ENCODE data around the gene TMEM41B. TPM values are rescaled to one million over a fixed set of nuclear protein-coding genes. Genes with fewer than 3 reads are reported as not detected.
A peak's percentile ranks its signal among the peaks of the same experiment; 100 is the strongest.
"Not testable (repeated sequence)": the region's sequence is repeated elsewhere in the genome, so short reads cannot be mapped to it uniquely, and the experiment has no call there.

Gene TMEM41B
- total RNA-seq, 1 donor from 2014 or later = 18.9 TPM

GRCh38 chr11:9259981-9260837 lies 54.2 kb downstream of the TMEM41B start:
- Histone ChIP-seq H3K9me3 (no peaks in the 10 kb centered on the region), H3K4me3 (no peak overlapping the region), H3K27ac (no peak overlapping the region), H3K27me3 (no peaks in the 10 kb centered on the region), H3K4me1 (peaks cover 39% of the 10 kb centered on the region), H3K36me3 (no peaks in the 10 kb centered on the region)
- DNase-seq (ENCODE audit: extremely low spot score in 2 of 2) = no peak
- TF ChIP-seq POLR2AphosphoS5 (IDR thresholded peaks at IDR 0.05; ENCODE audit: insufficient read depth in 1 of 2, low read depth in 1 of 2) (no peak), CTCF (IDR thresholded peaks at IDR 0.05) (no peak), POLR2A (IDR thresholded peaks at IDR 0.05) (no peak)
- intact Hi-C loops (cut with DNase I) = no loop called here

- peaks cover 54% of the 10 kb centered on the region for H3K4me1 ChIP-seq
- H3K9me3 ChIP-seq; H3K4me3 ChIP-seq; H3K36me3 ChIP-seq; intact Hi-C loops (cut with DNase I); H3K27me3 ChIP-seq; DNase-seq (ENCODE audit: extremely low spot score in 2 of 2); H3K27ac ChIP-seq: not testable (repeated sequence)
These were observed 56.1 kb downstream of the TMEM41B start for GRCh38 chr11:9258279-9258678.

GRCh38 chr11:9254416-9254815 lies 60.0 kb downstream of the TMEM41B start:
- no peak for DNase-seq (ENCODE audit: extremely low spot score in 2 of 2)

GRCh38 chr11:9253086-9253485 lies 61.3 kb downstream of the TMEM41B start:
- peak overlapping the region; percentile 24 for H3K27ac ChIP-seq

More at GRCh38 chr11:9254416-9254815, 60.0 kb downstream of the TMEM41B start:
- intact Hi-C loops (cut with DNase I) = no loop called here
- peaks cover 29% of the 10 kb centered on the region for H3K4me1 ChIP-seq
- H3K9me3 ChIP-seq = no peaks in the 10 kb centered on the region
- H3K4me3 ChIP-seq = no peak overlapping the region
- TF ChIP-seq POLR2AphosphoS5 (IDR thresholded peaks at IDR 0.05; ENCODE audit: insufficient read depth in 1 of 2, low read depth in 1 of 2) (no peak), CTCF (IDR thresholded peaks at IDR 0.05) (no peak), POLR2A (IDR thresholded peaks at IDR 0.05) (no peak)
- H3K36me3 ChIP-seq = no peaks in the 10 kb centered on the region
- no peaks in the 10 kb centered on the region for H3K27me3 ChIP-seq
- no peak overlapping the region for H3K27ac ChIP-seq

GRCh38 chr11:9251311-9251710 lies 63.1 kb downstream of the TMEM41B start:
- no peak overlapping the region for H3K4me3 ChIP-seq
- TF ChIP-seq POLR2AphosphoS5 (IDR thresholded peaks at IDR 0.05; ENCODE audit: insufficient read depth in 1 of 2, low read depth in 1 of 2) (no peak), CTCF (IDR thresholded peaks at IDR 0.05) (no peak), POLR2A (IDR thresholded peaks at IDR 0.05) (no peak)
- H3K27ac ChIP-seq = no peak overlapping the region
- H3K27me3 ChIP-seq = no peaks in the 10 kb centered on the region
- peaks cover 28% of the 10 kb centered on the region for H3K4me1 ChIP-seq
- H3K36me3 ChIP-seq = no peaks in the 10 kb centered on the region
- intact Hi-C loops (cut with DNase I) = no loop called here
- H3K9me3 ChIP-seq = no peaks in the 10 kb centered on the region
- DNase-seq (ENCODE audit: extremely low spot score in 2 of 2) = no peak

More at GRCh38 chr11:9253086-9253485, 61.3 kb downstream of the TMEM41B start:
- Histone ChIP-seq H3K4me3 (no peak overlapping the region), H3K9me3 (no peaks in the 10 kb centered on the region), H3K36me3 (no peaks in the 10 kb centered on the region), H3K4me1 (peaks cover 28% of the 10 kb centered on the region), H3K27me3 (no peaks in the 10 kb centered on the region)
- intact Hi-C loops (cut with DNase I) = no loop called here
- DNase-seq (ENCODE audit: extremely low spot score in 2 of 2) = no peak
- TF ChIP-seq POLR2AphosphoS5 (IDR thresholded peaks at IDR 0.05; ENCODE audit: insufficient read depth in 1 of 2, low read depth in 1 of 2) = peak in 1 of 2 donors; percentile 16
- no peak for TF ChIP-seq CTCF (IDR thresholded peaks at IDR 0.05)
- TF ChIP-seq POLR2A (IDR thresholded peaks at IDR 0.05) = no peak
